Iris pigment epithelial cell (primary cell): Measurements from ENCODE around the gene CERS1.

Experiments
- DNase-seq: peaks from one replicate; pipeline ENCODE4 v3.0.0-alpha.2; 2011; ENCODE audit warnings: low read depth

CERS1 gene

GRCh38 chr19:18839465-18840287 lies 56.3 kb downstream of the CERS1 start:
- DNase-seq, result peak; percentile 14

GRCh38 chr19:18834644-18834984 lies 61.3 kb downstream of the CERS1 start:
- DNase-seq, result no peak

GRCh38 chr19:18833849-18834643 lies 61.9 kb downstream of the CERS1 start:
- no peak for DNase-seq

- no peak for DNase-seq
Measured at GRCh38 chr19:18833141-18833476, 62.8 kb downstream of the CERS1 start.

- no peak for DNase-seq
Measured at GRCh38 chr19:18832306-18833140, 63.4 kb downstream of the CERS1 start.

GRCh38 chr19:18831524-18832305 lies 64.2 kb downstream of the CERS1 start, which contains the start of gene UPF1:
Gene UPF1 (plus strand): TSS chr19:18831959. CDS start chr19:18832210, 251 bp downstream.
- peak; percentile 91 for DNase-seq

- no peak for DNase-seq
Measured at GRCh38 chr19:18830488-18830887, 65.5 kb downstream of the CERS1 start.

GRCh38 chr19:18828786-18829185 lies 67.2 kb downstream of the CERS1 start:
- DNase-seq, result no peak
